MM.1S (cell line): ENCODE measurements around the gene NPTX1.

Experiments
- DNase-seq: peaks from one replicate; pipeline ENCODE4 v3.0.0-alpha.2; 2015
- H2AFZ ChIP-seq: fragments of 300-600 bp; sonication (generic); 2 replicates; pipeline ENCODE4 v1.6.0; 2016; ENCODE audit warnings: antibody characterized with exemption, low read length
- H3F3A ChIP-seq: fragments of 300-600 bp; sonication (generic); 2 replicates; pipeline ENCODE4 v1.6.1; 2016; ENCODE audit warnings: mild to moderate bottlenecking, antibody characterized with exemption, low read length, moderate library complexity, mixed read lengths; ENCODE audit not compliant: insufficient read depth
- H3K27ac ChIP-seq: fragments of 300-600 bp; sonication (generic); 2 replicates; pipeline ENCODE4 v1.5.1; 2016; ENCODE audit warnings: mild to moderate bottlenecking, low read length
- H3K27me3 ChIP-seq: fragments of 300-600 bp; sonication (generic); replicated peaks from 2 replicates; pipeline ENCODE4 v1.6.0; 2016; ENCODE audit warnings: low read length; ENCODE audit not compliant: insufficient read depth
- H3K36me3 ChIP-seq: fragments of 300-600 bp; sonication (generic); replicated peaks from 2 replicates; pipeline ENCODE4 v1.6.1; 2016; ENCODE audit warnings: mild to moderate bottlenecking, low read length, mixed read lengths; ENCODE audit not compliant: insufficient read depth
- H3K4me1 ChIP-seq: fragments of 300-600 bp; sonication (generic); 2 replicates; pipeline ENCODE4 v1.6.1; 2016; ENCODE audit warnings: low read length, mixed read lengths
- H3K4me2 ChIP-seq: fragments of 300-600 bp; sonication (generic); 2 replicates; pipeline ENCODE4 v1.6.0; 2016; ENCODE audit warnings: low read depth, low read length
- H3K4me3 ChIP-seq: fragments of 300-600 bp; sonication (generic); 2 replicates; pipeline ENCODE4 v1.5.1; 2016; ENCODE audit warnings: low read length, mixed read lengths
- H3K79me2 ChIP-seq: fragments of 300-600 bp; sonication (generic); 2 replicates; pipeline ENCODE4 v1.6.1; 2016; ENCODE audit warnings: mixed run types, low read length, mixed read lengths
- H3K9ac ChIP-seq: fragments of 300-600 bp; sonication (generic); 2 replicates; pipeline ENCODE4 v1.6.1; 2016; ENCODE audit warnings: low read length, mixed read lengths
- H3K9me2 ChIP-seq: fragments of 300-600 bp; sonication (generic); replicated peaks from 2 replicates; pipeline ENCODE4 v1.6.1; 2016; ENCODE audit warnings: mild to moderate bottlenecking, low read length, mixed read lengths; ENCODE audit not compliant: insufficient read depth
- H3K9me3 ChIP-seq: fragments of 300-600 bp; sonication (generic); replicated peaks from 2 replicates; pipeline ENCODE4 v1.6.1; 2016; ENCODE audit warnings: mild to moderate bottlenecking, low read length, mixed read lengths; ENCODE audit not compliant: insufficient read depth
- H4K20me1 ChIP-seq: fragments of 300-600 bp; sonication (generic); 2 replicates; pipeline ENCODE4 v1.6.1; 2016; ENCODE audit warnings: mild to moderate bottlenecking, low read length, moderate library complexity, mixed read lengths; ENCODE audit not compliant: insufficient read depth
- CTCF ChIP-seq: fragments of 300-600 bp; sonication (generic); IDR thresholded peaks from 2 replicates; pipeline ENCODE4 v1.5.1; 2016; ENCODE audit warnings: antibody characterized with exemption, low read length, mixed read lengths
- EZH2 ChIP-seq: fragments of 300-600 bp; sonication (generic); optimal IDR thresholded peaks from 2 replicates; pipeline ENCODE3; 2017; ENCODE audit warnings: low read depth, mild to moderate bottlenecking, antibody characterized with exemption, low read length, mixed read lengths
- EZH2phosphoT487 ChIP-seq: fragments of 300-600 bp; sonication (generic); IDR thresholded peaks from 2 replicates; pipeline ENCODE4 v1.6.1; 2018; ENCODE audit warnings: antibody characterized with exemption, low read length

NPTX1 gene

DNA sequence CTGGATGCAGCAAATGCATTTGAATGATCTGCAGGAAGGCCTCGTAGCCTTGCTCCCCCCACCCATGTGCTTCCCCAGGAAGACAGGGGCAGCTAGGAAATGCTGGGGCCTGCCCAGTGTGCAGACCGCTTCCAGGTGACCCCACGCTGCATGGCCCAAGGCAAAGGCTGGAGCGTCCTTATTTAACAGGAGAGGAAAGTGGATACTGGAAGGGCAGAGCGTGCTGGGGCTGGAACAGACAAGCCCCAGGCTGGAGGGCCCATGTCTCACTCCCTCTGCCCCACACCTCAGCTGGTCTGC is 26.1 kb upstream of the NPTX1 start:
- no peak overlapping the region for H3K9ac ChIP-seq
- DNase-seq = no peak
- no peaks in the 10 kb centered on the region for H3K9me2 ChIP-seq
- no peak for TF ChIP-seq EZH2phosphoT487
- no peak overlapping the region for H3K4me2 ChIP-seq
- H3K36me3 ChIP-seq = no peaks in the 10 kb centered on the region
- no peak overlapping the region for H2AFZ ChIP-seq
- no peaks in the 10 kb centered on the region for H4K20me1 ChIP-seq
- H3K4me3 ChIP-seq = no peak overlapping the region
- H3K4me1 ChIP-seq = no peaks in the 10 kb centered on the region
- no peaks in the 10 kb centered on the region for H3F3A ChIP-seq
- no peaks in the 10 kb centered on the region for H3K79me2 ChIP-seq
- H3K9me3 ChIP-seq = no peaks in the 10 kb centered on the region
- H3K27me3 ChIP-seq = peaks cover 91% of the 10 kb centered on the region
- H3K27ac ChIP-seq = no peak overlapping the region

DNA sequence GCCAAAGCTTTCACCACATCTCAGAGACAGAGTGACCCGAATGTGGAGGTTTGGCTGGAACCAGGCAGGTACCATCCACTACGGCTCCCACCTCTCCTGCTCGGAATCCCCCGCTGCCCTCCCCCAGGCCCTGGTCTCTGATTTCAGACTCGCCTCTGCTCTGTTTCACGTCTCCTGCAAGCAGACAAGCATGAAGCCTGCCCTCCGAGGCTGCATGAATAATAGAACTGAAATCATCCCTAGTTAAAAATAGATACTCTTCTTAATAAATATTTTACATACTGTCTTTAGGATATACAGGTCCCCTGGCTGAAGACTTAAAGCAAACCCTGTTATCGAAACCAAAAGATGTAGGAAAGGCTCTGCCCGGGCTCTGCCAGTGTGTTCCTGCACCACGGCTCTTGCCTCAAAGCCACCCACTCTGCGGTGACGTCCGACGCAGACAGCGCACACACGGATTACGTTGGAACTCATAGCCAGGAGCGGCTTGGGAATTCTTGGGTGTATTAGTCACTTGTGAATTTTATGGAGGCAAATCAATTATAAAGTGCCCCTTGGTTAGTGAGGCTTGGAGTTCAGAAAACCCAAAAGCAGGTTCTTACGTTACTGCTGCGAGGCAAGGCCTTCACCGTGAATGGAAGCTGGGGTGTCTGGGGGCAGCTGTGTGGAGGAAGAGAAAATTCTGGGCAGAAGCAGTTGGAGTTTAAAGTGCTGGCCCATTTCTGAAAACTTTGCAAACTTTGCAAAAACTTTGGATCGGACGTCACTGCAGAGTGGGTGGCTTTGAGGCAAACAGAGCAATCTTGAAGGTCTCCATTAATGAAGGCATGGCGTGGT is 25.6 kb upstream of the NPTX1 start:
- peak overlapping the region; percentile 26; the same call in 1 of the 2 replicates for H3K4me2 ChIP-seq
- H4K20me1 ChIP-seq = no peaks in the 10 kb centered on the region
- no peaks in the 10 kb centered on the region for H3K9me3 ChIP-seq
- no peak for TF ChIP-seq CTCF
- no peak for TF ChIP-seq EZH2
- TF ChIP-seq EZH2phosphoT487 = no peak
- no peaks in the 10 kb centered on the region for H3F3A ChIP-seq
- DNase-seq = no peak
- H3K36me3 ChIP-seq = no peaks in the 10 kb centered on the region
- no peak overlapping the region for H3K4me3 ChIP-seq
- no peaks in the 10 kb centered on the region for H3K9me2 ChIP-seq
- H3K27me3 ChIP-seq = peaks cover 89% of the 10 kb centered on the region
- H3K27ac ChIP-seq = no peak overlapping the region
- no peak overlapping the region for H2AFZ ChIP-seq
- H3K79me2 ChIP-seq = no peaks in the 10 kb centered on the region
- no peaks in the 10 kb centered on the region for H3K4me1 ChIP-seq
- no peak overlapping the region for H3K9ac ChIP-seq

- H3K9me2 ChIP-seq = no peaks in the 10 kb centered on the region
- H3K79me2 ChIP-seq = no peaks in the 10 kb centered on the region
- H3K27me3 ChIP-seq = peaks cover 86% of the 10 kb centered on the region
- no peak for DNase-seq
- H3K9ac ChIP-seq = no peak overlapping the region
- no peak overlapping the region for H2AFZ ChIP-seq
- H3F3A ChIP-seq = no peaks in the 10 kb centered on the region
- H3K9me3 ChIP-seq = no peaks in the 10 kb centered on the region
- no peak overlapping the region for H3K4me2 ChIP-seq
- H3K27ac ChIP-seq = no peak overlapping the region
- no peak for TF ChIP-seq EZH2
- TF ChIP-seq EZH2phosphoT487 = no peak
- no peak for TF ChIP-seq CTCF
- no peaks in the 10 kb centered on the region for H3K36me3 ChIP-seq
- no peaks in the 10 kb centered on the region for H3K4me1 ChIP-seq
- no peaks in the 10 kb centered on the region for H4K20me1 ChIP-seq
- H3K4me3 ChIP-seq = no peak overlapping the region
These were observed 23.7 kb upstream of the NPTX1 start for GRCh38 chr17:80499961-80500665.

DNA sequence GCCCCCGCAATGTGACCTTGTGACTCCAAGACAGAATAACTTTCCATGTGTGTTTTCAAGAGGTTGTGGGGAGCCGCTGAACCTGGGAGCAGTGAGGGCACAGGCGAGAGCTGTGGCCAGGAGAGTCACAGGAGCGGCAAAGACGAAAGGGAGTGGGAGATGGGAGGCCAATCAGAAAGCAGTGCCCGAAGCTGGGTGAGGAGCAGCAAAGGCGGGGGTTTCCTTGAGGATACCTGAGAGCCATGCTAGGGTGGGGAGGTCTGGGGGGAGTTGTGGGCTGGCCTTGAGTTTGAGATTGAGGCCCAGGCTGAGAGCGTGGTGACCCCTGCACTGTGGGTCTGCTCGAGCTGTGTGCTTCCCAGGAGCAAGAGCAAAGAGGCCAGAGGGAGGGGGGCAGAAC is 23.2 kb upstream of the NPTX1 start:
- Histone ChIP-seq H3K4me2 (no peak overlapping the region), H4K20me1 (no peaks in the 10 kb centered on the region), H3K9ac (no peak overlapping the region), H3F3A (no peaks in the 10 kb centered on the region), H3K4me1 (no peaks in the 10 kb centered on the region), H3K36me3 (no peaks in the 10 kb centered on the region), H2AFZ (no peak overlapping the region), H3K9me2 (no peaks in the 10 kb centered on the region), H3K27me3 (peaks cover 86% of the 10 kb centered on the region), H3K79me2 (no peaks in the 10 kb centered on the region), H3K27ac (no peak overlapping the region), H3K9me3 (no peaks in the 10 kb centered on the region), H3K4me3 (no peak overlapping the region)
- no peak for TF ChIP-seq EZH2
- no peak for TF ChIP-seq CTCF
- DNase-seq = no peak
